SK-N-SH treated with all-trans-retinoic acid at 6 μM for 48 hours (cell line): ENCODE measurements around the gene CORO6.

Experiments
- ATAC-seq: fragments of 200-7000 bp; cut with Tn5 transposase; 3 replicates; pipeline ENCODE4 v1.9.1; 2020; ENCODE audit warnings: mild to moderate bottlenecking, moderate library complexity
- ARNTL ChIP-seq: fragments of 450-650 bp; formaldehyde crosslinking; IDR thresholded peaks from 2 replicates; pipeline ENCODE4 v1.5.0; 2020; ENCODE audit warnings: low read depth, mild to moderate bottlenecking, moderate library complexity, borderline replicate concordance
- BACH2 ChIP-seq: fragments of 250-450 bp; sonication (Bioruptor Pico); IDR thresholded peaks from 2 replicates; pipeline ENCODE4 v1.9.0; 2021; ENCODE audit warnings: mild to moderate bottlenecking, borderline replicate concordance
- CREB5 ChIP-seq: fragments of 250-450 bp; sonication (Bioruptor Pico); IDR thresholded peaks from 2 replicates; pipeline ENCODE4 v1.5.1; 2020; ENCODE audit warnings: low read depth, mild to moderate bottlenecking, moderate library complexity
- CSDC2 ChIP-seq: fragments of 250-450 bp; sonication (Bioruptor Pico); IDR thresholded peaks from 2 replicates; pipeline ENCODE4 v1.5.0; 2020; ENCODE audit warnings: mild to moderate bottlenecking, moderate library complexity
- ESRRG ChIP-seq: fragments of 250-450 bp; sonication (Bioruptor Pico); IDR thresholded peaks from 2 replicates; pipeline ENCODE4 v1.6.1; 2021; ENCODE audit warnings: mild to moderate bottlenecking
- GLIS3 ChIP-seq: fragments of 250-450 bp; sonication (Bioruptor Pico); IDR thresholded peaks from 2 replicates; pipeline ENCODE4 v1.5.0; 2020; ENCODE audit warnings: mild to moderate bottlenecking, moderate library complexity
- OSR1 ChIP-seq: fragments of 250-450 bp; sonication (Bioruptor Pico); IDR thresholded peaks from 2 replicates; pipeline ENCODE4 v1.8.0; 2022; ENCODE audit warnings: moderate library complexity, mild to moderate bottlenecking, inconsistent platforms
- PATZ1 ChIP-seq: fragments of 250-450 bp; sonication (Bioruptor Pico); IDR thresholded peaks from 2 replicates; pipeline ENCODE4 v1.8.0; 2020; ENCODE audit warnings: mild to moderate bottlenecking, moderate library complexity, borderline replicate concordance
- POU6F1 ChIP-seq: fragments of 250-450 bp; sonication (Bioruptor Pico); IDR thresholded peaks from 2 replicates; pipeline ENCODE4 v1.8.0; 2021; ENCODE audit warnings: low read depth, mild to moderate bottlenecking, moderate library complexity, borderline replicate concordance
- RARB ChIP-seq: fragments of 250-450 bp; sonication (Bioruptor Pico); IDR thresholded peaks from 2 replicates; pipeline ENCODE4 v1.8.0; 2021; ENCODE audit warnings: mild to moderate bottlenecking, moderate library complexity
- SNAI2 ChIP-seq: fragments of 250-450 bp; sonication (Bioruptor Pico); IDR thresholded peaks from 2 replicates; pipeline ENCODE4 v1.5.0; 2020; ENCODE audit warnings: mild to moderate bottlenecking, moderate library complexity
- TCF4 ChIP-seq: fragments of 250-450 bp; sonication (Bioruptor Pico); IDR thresholded peaks from 2 replicates; pipeline ENCODE4 v1.8.0; 2021; ENCODE audit warnings: mild to moderate bottlenecking, moderate library complexity, borderline replicate concordance
- TOX ChIP-seq: fragments of 250-450 bp; sonication (Bioruptor Pico); IDR thresholded peaks from 2 replicates; pipeline ENCODE4 v1.8.0; 2021; ENCODE audit warnings: mild to moderate bottlenecking, moderate library complexity, borderline replicate concordance
- TSHZ2 ChIP-seq: fragments of 250-450 bp; sonication (Bioruptor Pico); IDR thresholded peaks from 2 replicates; pipeline ENCODE4 v1.5.0; 2020; ENCODE audit warnings: mild to moderate bottlenecking, moderate library complexity
- ZFP3 ChIP-seq: fragments of 250-450 bp; sonication (Bioruptor Pico); IDR thresholded peaks from 2 replicates; pipeline ENCODE4 v1.5.0; 2020; ENCODE audit warnings: mild to moderate bottlenecking, moderate library complexity
- ZFP30 ChIP-seq: fragments of 450-650 bp; formaldehyde crosslinking; IDR thresholded peaks from 2 replicates; pipeline ENCODE4 v1.5.0; 2022; ENCODE audit warnings: mild to moderate bottlenecking, moderate library complexity

The CORO6 gene

GRCh38 chr17:29591737-29592608 is 30.7 kb downstream of the CORO6 start:
- TF ChIP-seq PATZ1 (CRISPR knock-in tag) = peak; percentile 80
- TF ChIP-seq TSHZ2 (CRISPR knock-in tag) = no peak
- 0 out of 2 replicates have a peak, but pooled peaks have one; percentile 3 for TF ChIP-seq ESRRG (CRISPR knock-in tag)
- ATAC-seq = peak; percentile 78

- peak; percentile 53 for ATAC-seq
- TF ChIP-seq TSHZ2 (CRISPR knock-in tag) (no peak), POU6F1 (no peak), BACH2 (CRISPR knock-in tag) (no peak), OSR1 (CRISPR knock-in tag) (no peak), ZFP30 (no peak), CSDC2 (CRISPR knock-in tag) (no peak; the same call in 1 of the 2 replicates), TCF4 (CRISPR knock-in tag) (no peak)
These were observed 31.5 kb downstream of the CORO6 start for GRCh38 chr17:29591146-29591736.

- peak; percentile 29 for ATAC-seq
- TF ChIP-seq ARNTL = no peak
- no peak for TF ChIP-seq OSR1 (CRISPR knock-in tag)
- no peak for TF ChIP-seq BACH2 (CRISPR knock-in tag)
- TF ChIP-seq SNAI2 = no peak
- TF ChIP-seq PATZ1 (CRISPR knock-in tag) = no peak
- no peak for TF ChIP-seq TOX (CRISPR knock-in tag)
- TF ChIP-seq CREB5 (CRISPR knock-in tag) = no peak
- TF ChIP-seq GLIS3 (CRISPR knock-in tag) = no peak
- no peak for TF ChIP-seq ZFP30
- no peak for TF ChIP-seq TSHZ2 (CRISPR knock-in tag)
- no peak for TF ChIP-seq RARB (CRISPR knock-in tag)
- TF ChIP-seq ZFP3 (CRISPR knock-in tag) = no peak
These were observed 32.1 kb downstream of the CORO6 start for GRCh38 chr17:29590411-29591145.
